ENCODE data around the gene NBAS.
"Not testable (repeated sequence)": the region's sequence is repeated elsewhere in the genome, so short reads cannot be mapped to it uniquely, and the experiment has no call there.

Gene NBAS

GRCh38 chr2:15554525-15555218 is 6.5 kb downstream of the NBAS start:
- Histone ChIP-seq H3K27ac (ENCODE audit: low read length) (no peak overlapping the region), H3K9ac (ENCODE audit: low read length) (no peak overlapping the region), H3K4me1 (ENCODE audit: control insufficient read depth, low read depth, low read length) (peaks cover 2% of the 10 kb centered on the region), H3K36me3 (ENCODE audit: control insufficient read depth, low read depth, low read length) (peaks cover 4% of the 10 kb centered on the region), H3K9me3 (ENCODE audit: control insufficient read depth, low read depth, low read length) (no peaks in the 10 kb centered on the region), H3K27me3 (ENCODE audit: control insufficient read depth, insufficient read depth, low read length) (no peaks in the 10 kb centered on the region), H3K4me3 (ENCODE audit: low read length) (no peak overlapping the region)

- Histone ChIP-seq H3K4me1 (ENCODE audit: control insufficient read depth, low read depth, low read length) (no peaks in the 10 kb centered on the region), H3K9me3 (ENCODE audit: control insufficient read depth, low read depth, low read length) (no peaks in the 10 kb centered on the region), H3K27me3 (ENCODE audit: control insufficient read depth, insufficient read depth, low read length) (no peaks in the 10 kb centered on the region), H3K9ac (ENCODE audit: low read length) (no peak overlapping the region), H3K27ac (ENCODE audit: low read length) (no peak overlapping the region), H3K4me3 (ENCODE audit: low read length) (no peak overlapping the region), H3K36me3 (ENCODE audit: control insufficient read depth, low read depth, low read length) (peaks cover 7% of the 10 kb centered on the region)
These were observed 7.2 kb downstream of the NBAS start for GRCh38 chr2:15553951-15554350.

- no peaks in the 10 kb centered on the region for H3K27me3 ChIP-seq (ENCODE audit: control insufficient read depth, insufficient read depth, low read length)
- no peak overlapping the region for H3K27ac ChIP-seq (ENCODE audit: low read length)
- H3K4me3 ChIP-seq (ENCODE audit: low read length), result no peak overlapping the region
- no peak overlapping the region for H3K9ac ChIP-seq (ENCODE audit: low read length)
- H3K36me3 ChIP-seq (ENCODE audit: control insufficient read depth, low read depth, low read length), result peaks cover 11% of the 10 kb centered on the region
- no peaks in the 10 kb centered on the region for H3K4me1 ChIP-seq (ENCODE audit: control insufficient read depth, low read depth, low read length)
- H3K9me3 ChIP-seq (ENCODE audit: control insufficient read depth, low read depth, low read length), result no peaks in the 10 kb centered on the region
These were observed 7.6 kb downstream of the NBAS start for GRCh38 chr2:15553519-15553918.

- Histone ChIP-seq H3K27me3 (ENCODE audit: control insufficient read depth, insufficient read depth, low read length) (no peaks in the 10 kb centered on the region), H3K27ac (ENCODE audit: low read length) (no peak overlapping the region), H3K9ac (ENCODE audit: low read length) (no peak overlapping the region), H3K4me3 (ENCODE audit: low read length) (no peak overlapping the region), H3K9me3 (ENCODE audit: control insufficient read depth, low read depth, low read length) (no peaks in the 10 kb centered on the region), H3K4me1 (ENCODE audit: control insufficient read depth, low read depth, low read length) (no peaks in the 10 kb centered on the region), H3K36me3 (ENCODE audit: control insufficient read depth, low read depth, low read length) (peaks cover 11% of the 10 kb centered on the region)
These were observed 12.2 kb downstream of the NBAS start for GRCh38 chr2:15548974-15549373.

- Histone ChIP-seq H3K4me3 (ENCODE audit: low read length) (no peak overlapping the region), H3K9ac (ENCODE audit: low read length) (no peak overlapping the region), H3K9me3 (ENCODE audit: control insufficient read depth, low read depth, low read length) (no peaks in the 10 kb centered on the region), H3K4me1 (ENCODE audit: control insufficient read depth, low read depth, low read length) (no peaks in the 10 kb centered on the region), H3K27ac (ENCODE audit: low read length) (no peak overlapping the region), H3K36me3 (ENCODE audit: control insufficient read depth, low read depth, low read length) (peaks cover 10% of the 10 kb centered on the region), H3K27me3 (ENCODE audit: control insufficient read depth, insufficient read depth, low read length) (no peaks in the 10 kb centered on the region)
These were observed 13.8 kb downstream of the NBAS start for GRCh38 chr2:15547115-15547876.

GRCh38 chr2:15546297-15547098 is 14.6 kb downstream of the NBAS start:
- H3K4me1 ChIP-seq (ENCODE audit: control insufficient read depth, low read depth, low read length), result no peaks in the 10 kb centered on the region
- no peak overlapping the region for H3K27ac ChIP-seq (ENCODE audit: low read length)
- no peak overlapping the region for H3K4me3 ChIP-seq (ENCODE audit: low read length)
- no peak overlapping the region for H3K9ac ChIP-seq (ENCODE audit: low read length)
- H3K27me3 ChIP-seq (ENCODE audit: control insufficient read depth, insufficient read depth, low read length), result no peaks in the 10 kb centered on the region
- H3K36me3 ChIP-seq (ENCODE audit: control insufficient read depth, low read depth, low read length), result peaks cover 7% of the 10 kb centered on the region
- no peaks in the 10 kb centered on the region for H3K9me3 ChIP-seq (ENCODE audit: control insufficient read depth, low read depth, low read length)

- H3K27ac ChIP-seq (ENCODE audit: low read length), result no peak overlapping the region
- H3K27me3 ChIP-seq (ENCODE audit: control insufficient read depth, insufficient read depth, low read length), result no peaks in the 10 kb centered on the region
- no peak overlapping the region for H3K4me3 ChIP-seq (ENCODE audit: low read length)
- H3K9me3 ChIP-seq (ENCODE audit: control insufficient read depth, low read depth, low read length), result no peaks in the 10 kb centered on the region
- peaks cover 7% of the 10 kb centered on the region for H3K36me3 ChIP-seq (ENCODE audit: control insufficient read depth, low read depth, low read length)
- no peaks in the 10 kb centered on the region for H3K4me1 ChIP-seq (ENCODE audit: control insufficient read depth, low read depth, low read length)
- no peak overlapping the region for H3K9ac ChIP-seq (ENCODE audit: low read length)
These were observed 16.9 kb downstream of the NBAS start for GRCh38 chr2:15544227-15544626.

GRCh38 chr2:15543541-15543940 is 17.6 kb downstream of the NBAS start:
- H3K4me3 ChIP-seq (ENCODE audit: low read length), result no peak overlapping the region
- no peak overlapping the region for H3K27ac ChIP-seq (ENCODE audit: low read length)
- H3K9ac ChIP-seq (ENCODE audit: low read length), result no peak overlapping the region
- H3K9me3 ChIP-seq (ENCODE audit: control insufficient read depth, low read depth, low read length), result no peaks in the 10 kb centered on the region
- peaks cover under 1% of the 10 kb centered on the region for H3K36me3 ChIP-seq (ENCODE audit: control insufficient read depth, low read depth, low read length)
- H3K4me1 ChIP-seq (ENCODE audit: control insufficient read depth, low read depth, low read length), result no peaks in the 10 kb centered on the region
- H3K27me3 ChIP-seq (ENCODE audit: control insufficient read depth, insufficient read depth, low read length), result no peaks in the 10 kb centered on the region

- Histone ChIP-seq H3K9ac (ENCODE audit: low read length) (no peak overlapping the region), H3K27ac (ENCODE audit: low read length) (no peak overlapping the region), H3K4me1 (ENCODE audit: control insufficient read depth, low read depth, low read length) (no peaks in the 10 kb centered on the region), H3K4me3 (ENCODE audit: low read length) (no peak overlapping the region), H3K27me3 (ENCODE audit: control insufficient read depth, insufficient read depth, low read length) (no peaks in the 10 kb centered on the region), H3K36me3 (ENCODE audit: control insufficient read depth, low read depth, low read length) (no peaks in the 10 kb centered on the region), H3K9me3 (ENCODE audit: control insufficient read depth, low read depth, low read length) (no peaks in the 10 kb centered on the region)
These were observed 18.1 kb downstream of the NBAS start for GRCh38 chr2:15543053-15543452.

- not testable (repeated sequence) for H3K27ac ChIP-seq (ENCODE audit: low read length)
These were observed 18.9 kb downstream of the NBAS start for GRCh38 chr2:15542269-15542668.

GRCh38 chr2:15540523-15540922 is 20.6 kb downstream of the NBAS start:
- not testable (repeated sequence) for H3K9ac ChIP-seq (ENCODE audit: low read length)

More at GRCh38 chr2:15542269-15542668, 18.9 kb downstream of the NBAS start:
- H3K4me1 ChIP-seq (ENCODE audit: control insufficient read depth, low read depth, low read length); H3K27me3 ChIP-seq (ENCODE audit: control insufficient read depth, insufficient read depth, low read length); H3K36me3 ChIP-seq (ENCODE audit: control insufficient read depth, low read depth, low read length); H3K9me3 ChIP-seq (ENCODE audit: control insufficient read depth, low read depth, low read length); H3K9ac ChIP-seq (ENCODE audit: low read length); H3K4me3 ChIP-seq (ENCODE audit: low read length): not testable (repeated sequence)

More at GRCh38 chr2:15540523-15540922, 20.6 kb downstream of the NBAS start:
- not testable (repeated sequence) for H3K4me3 ChIP-seq (ENCODE audit: low read length); H3K27me3 ChIP-seq (ENCODE audit: control insufficient read depth, insufficient read depth, low read length); H3K27ac ChIP-seq (ENCODE audit: low read length); H3K4me1 ChIP-seq (ENCODE audit: control insufficient read depth, low read depth, low read length); H3K36me3 ChIP-seq (ENCODE audit: control insufficient read depth, low read depth, low read length); H3K9me3 ChIP-seq (ENCODE audit: control insufficient read depth, low read depth, low read length)

Measured in iPS-18a (cell line).